MV-4-11 (cell line): ENCODE data around the gene SFTPA2.
"Not testable (repeated sequence)": the region's sequence is repeated elsewhere in the genome, so short reads cannot be mapped to it uniquely, and the experiment has no call there.

ENCODE experiments used
- DNase-seq: peaks from one replicate; lab custom pipeline; 2025; lab: John Stamatoyannopoulos, UW

The SFTPA2 gene

GRCh38 chr10:79560160-79560709 lies at the start of gene SFTPA2:
TSS of gene SFTPA2 (minus strand) at chr10:79560407. CDS start at chr10:79559483, 924 bp downstream.
- no peak for DNase-seq

- DNase-seq, result peak; percentile 47
These were observed 48.5 kb upstream of the SFTPA2 start for GRCh38 chr10:79608505-79609375.

GRCh38 chr10:79605308-79605707 lies 45.1 kb upstream of the SFTPA2 start:
- DNase-seq, result no peak

- no peak for DNase-seq
These were observed 44.1 kb upstream of the SFTPA2 start for GRCh38 chr10:79604294-79604693.

GRCh38 chr10:79602953-79603352 lies 42.7 kb upstream of the SFTPA2 start:
- DNase-seq, result no peak

- DNase-seq, result peak; percentile 7
These were observed 41.7 kb upstream of the SFTPA2 start for GRCh38 chr10:79601939-79602338.

- not testable (repeated sequence) for DNase-seq
These were observed 39.4 kb upstream of the SFTPA2 start for GRCh38 chr10:79599644-79600043.

GRCh38 chr10:79595510-79595909 lies 35.3 kb upstream of the SFTPA2 start:
- no peak for DNase-seq

GRCh38 chr10:79594565-79594964 lies 34.4 kb upstream of the SFTPA2 start:
- DNase-seq, result not testable (repeated sequence)

- no peak for DNase-seq
These were observed 33.2 kb upstream of the SFTPA2 start for GRCh38 chr10:79593377-79593776.

- DNase-seq, result peak; percentile 44
These were observed 28.6 kb upstream of the SFTPA2 start for GRCh38 chr10:79588800-79589199.

- no peak for DNase-seq
These were observed 26.7 kb upstream of the SFTPA2 start for GRCh38 chr10:79586933-79587332.

- no peak for DNase-seq
These were observed 25.8 kb upstream of the SFTPA2 start for GRCh38 chr10:79585870-79586527.

GRCh38 chr10:79583488-79584024 lies 23.3 kb upstream of the SFTPA2 start:
- DNase-seq, result no peak

GRCh38 chr10:79582954-79583353 lies 22.7 kb upstream of the SFTPA2 start:
- not testable (repeated sequence) for DNase-seq

- no peak for DNase-seq
These were observed 21.9 kb upstream of the SFTPA2 start for GRCh38 chr10:79582096-79582495.

- DNase-seq, result no peak
These were observed 20.8 kb upstream of the SFTPA2 start for GRCh38 chr10:79581044-79581443.

GRCh38 chr10:79579361-79579760 lies 19.2 kb upstream of the SFTPA2 start:
- DNase-seq, result no peak

- DNase-seq, result not testable (repeated sequence)
These were observed 10.4 kb upstream of the SFTPA2 start for GRCh38 chr10:79570624-79571023.

GRCh38 chr10:79563426-79563825 lies 3.2 kb upstream of the SFTPA2 start:
- peak; percentile 83 for DNase-seq

GRCh38 chr10:79562135-79562756 lies 2.0 kb upstream of the SFTPA2 start:
- DNase-seq, result peak; percentile 50

GRCh38 chr10:79561257-79561656 lies 1.1 kb upstream of the SFTPA2 start:
- DNase-seq, result no peak
